CD1c-positive myeloid dendritic cell (primary cell): ENCODE measurements around the gene IFIT5.
A peak's percentile ranks its signal among the peaks of the same experiment; 100 is the strongest.
"Not testable (repeated sequence)": the region's sequence is repeated elsewhere in the genome, so short reads cannot be mapped to it uniquely, and the experiment has no call there.

Experiments
- DNase-seq: peaks from one replicate; pipeline ENCODE4 v3.0.0-alpha.2; 2016; ENCODE audit errors: extremely low spot score

Gene IFIT5, protein sequence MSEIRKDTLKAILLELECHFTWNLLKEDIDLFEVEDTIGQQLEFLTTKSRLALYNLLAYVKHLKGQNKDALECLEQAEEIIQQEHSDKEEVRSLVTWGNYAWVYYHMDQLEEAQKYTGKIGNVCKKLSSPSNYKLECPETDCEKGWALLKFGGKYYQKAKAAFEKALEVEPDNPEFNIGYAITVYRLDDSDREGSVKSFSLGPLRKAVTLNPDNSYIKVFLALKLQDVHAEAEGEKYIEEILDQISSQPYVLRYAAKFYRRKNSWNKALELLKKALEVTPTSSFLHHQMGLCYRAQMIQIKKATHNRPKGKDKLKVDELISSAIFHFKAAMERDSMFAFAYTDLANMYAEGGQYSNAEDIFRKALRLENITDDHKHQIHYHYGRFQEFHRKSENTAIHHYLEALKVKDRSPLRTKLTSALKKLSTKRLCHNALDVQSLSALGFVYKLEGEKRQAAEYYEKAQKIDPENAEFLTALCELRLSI

DNA sequence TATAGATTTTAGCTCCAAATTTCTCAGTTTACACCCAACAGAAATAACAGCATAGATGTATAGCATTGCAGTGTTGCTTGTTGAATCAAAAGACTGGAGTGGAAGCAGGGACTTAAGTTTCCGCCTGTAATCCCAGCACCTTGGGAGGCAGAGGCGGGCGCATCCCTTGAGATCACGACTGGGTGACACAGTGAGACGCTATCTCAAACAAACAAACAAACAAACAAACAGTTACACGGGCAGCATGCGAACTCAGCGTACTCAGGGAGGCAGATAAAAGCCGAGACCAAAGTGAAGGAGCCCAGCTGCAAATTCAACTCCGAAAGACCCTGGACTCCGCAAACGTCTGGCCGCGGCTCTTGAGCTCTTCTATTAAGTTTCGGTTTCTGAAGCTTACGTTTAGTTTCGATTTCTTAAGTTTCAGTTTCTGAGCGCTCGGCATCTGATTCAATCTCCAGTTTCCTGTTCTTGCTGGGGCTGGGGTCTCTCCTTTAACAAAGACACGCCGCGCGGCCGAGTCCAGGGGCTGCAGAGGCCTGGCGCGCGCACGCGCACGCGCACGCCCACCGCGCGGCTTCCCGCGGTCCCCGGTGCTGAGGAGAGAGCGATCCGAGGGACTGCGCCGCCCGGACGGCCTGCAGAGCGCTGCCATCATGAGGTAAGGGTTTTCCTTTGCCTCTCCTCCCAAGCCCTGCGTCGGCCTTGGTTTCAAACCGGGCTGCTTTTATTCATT is at the start of gene IFIT5:
Gene IFIT5 (plus strand): TSS at position 423 of the 733 bp plus-strand sequence. CDS start 231 bp downstream, at position 654.
- peak; percentile 78 for DNase-seq

DNA sequence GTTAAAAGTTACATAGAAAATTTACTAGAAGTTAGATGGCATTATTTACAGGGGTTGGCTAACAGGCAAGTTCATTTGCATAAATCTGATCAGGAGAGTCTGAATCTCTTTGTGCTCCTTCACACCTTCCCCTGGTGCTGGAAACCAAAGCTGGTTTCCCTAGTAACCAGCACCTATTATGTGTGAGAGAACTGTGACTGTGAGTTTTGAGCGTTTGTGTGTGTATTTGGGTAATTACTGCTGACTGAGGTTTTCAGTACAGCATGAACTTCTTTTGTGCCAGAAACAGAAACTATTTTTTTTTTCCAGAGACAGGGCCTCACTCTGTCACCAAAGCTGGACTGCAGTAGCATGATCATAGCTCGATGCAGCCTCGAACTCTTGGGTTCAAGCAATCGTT is 46.8 kb upstream of the IFIT5 start:
- DNase-seq: no peak

DNA sequence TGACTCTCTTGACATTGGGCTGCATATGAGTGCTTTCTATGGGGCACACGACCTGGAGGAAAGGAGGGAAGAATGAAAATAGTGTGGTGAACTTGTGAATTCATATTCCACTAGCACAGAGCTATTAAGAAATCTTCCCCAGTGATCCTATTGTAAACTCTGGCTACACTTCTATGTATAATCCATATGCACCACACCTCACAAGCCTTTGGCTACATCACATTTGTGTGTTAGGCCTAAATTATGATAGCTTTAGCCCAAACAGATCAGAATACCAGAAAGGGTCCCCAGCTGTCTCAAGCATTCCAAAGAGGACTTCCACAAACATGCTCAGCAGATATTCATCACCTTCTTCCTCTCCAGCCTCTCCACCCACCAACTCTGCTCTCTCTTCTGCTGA is 46.2 kb upstream of the IFIT5 start:
- no peak for DNase-seq

DNA sequence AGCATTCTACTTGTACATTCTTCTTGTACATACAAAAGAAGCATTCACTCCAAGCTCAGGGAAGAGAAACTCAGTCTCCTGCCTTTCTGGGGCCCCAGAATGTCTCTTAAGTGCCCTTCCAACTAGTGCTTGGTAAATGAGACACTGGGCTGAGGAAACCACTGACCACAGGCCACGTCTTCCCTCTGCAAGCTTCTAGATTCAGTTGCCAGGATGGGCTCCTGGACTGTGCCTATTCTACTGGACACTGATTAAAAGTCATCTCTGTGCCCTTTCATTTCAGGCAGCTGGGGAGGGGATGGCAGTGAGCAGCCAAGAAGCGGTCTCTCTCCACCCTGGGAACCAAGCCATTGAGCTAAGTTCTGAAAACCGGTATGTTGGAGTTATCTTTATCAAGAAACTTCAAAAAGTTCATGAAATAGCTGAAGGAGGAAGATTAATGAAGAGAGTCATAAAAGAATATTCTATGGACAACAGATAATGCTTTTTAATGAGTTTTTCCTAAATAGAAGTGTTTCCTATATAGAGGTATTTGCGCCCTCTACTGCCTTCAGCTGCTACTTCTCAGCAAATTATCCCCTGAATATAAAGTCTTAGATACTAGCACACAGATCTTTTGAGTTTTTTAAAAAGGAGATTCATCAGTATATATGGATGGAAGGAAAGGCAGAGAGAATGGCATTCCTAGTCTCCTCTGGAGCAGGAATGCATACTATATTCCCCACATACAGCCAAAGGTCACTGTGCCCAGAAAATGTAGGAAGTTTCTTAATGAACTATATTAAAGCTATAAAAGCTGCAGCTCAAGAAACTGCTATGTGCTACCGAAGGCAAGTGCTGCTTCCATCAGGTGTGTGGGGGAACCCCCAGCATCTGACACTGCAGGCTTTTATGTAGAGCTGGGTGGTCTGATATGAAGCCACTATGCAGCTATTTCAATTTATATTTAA is 44.9 kb upstream of the IFIT5 start:
- DNase-seq: peak; percentile 39

DNA sequence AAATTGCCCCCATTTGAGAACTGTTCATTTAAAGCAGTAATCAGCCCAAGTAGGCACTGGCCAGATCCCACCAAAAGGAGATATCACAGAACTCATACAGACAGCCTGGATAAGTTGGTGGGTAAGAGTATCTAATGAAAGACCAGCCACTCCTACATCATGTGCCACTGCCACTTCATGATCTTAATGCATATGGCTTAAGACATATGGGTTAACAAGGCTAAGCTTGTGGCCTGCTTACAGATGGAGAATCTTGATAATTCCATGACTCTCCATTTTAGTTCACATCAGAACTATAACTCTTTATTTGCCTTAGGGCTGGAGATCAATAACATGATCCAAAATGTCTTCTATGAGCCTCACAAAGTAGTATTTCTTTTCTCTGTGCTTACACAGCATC is 43.3 kb upstream of the IFIT5 start:
- no peak for DNase-seq

DNA sequence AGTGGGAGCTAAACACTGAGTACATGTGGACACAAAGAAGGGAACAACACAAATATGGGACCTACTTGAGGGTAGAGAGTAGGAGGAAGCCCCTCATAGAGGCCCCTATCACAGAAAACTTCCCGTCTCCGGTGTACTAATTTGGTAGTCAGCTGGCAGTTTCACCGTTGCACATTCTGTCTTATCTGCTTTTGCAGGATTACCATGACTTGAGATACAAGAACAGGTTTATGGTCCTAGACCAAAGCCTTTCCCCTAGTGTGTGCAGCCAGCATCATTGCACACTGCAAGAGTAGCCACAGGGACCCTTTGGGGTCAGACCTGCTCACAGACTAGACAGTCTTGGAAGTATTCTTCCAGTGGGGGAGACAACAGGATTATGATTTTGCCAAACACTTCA is 42.4 kb upstream of the IFIT5 start:
- no peak for DNase-seq

DNA sequence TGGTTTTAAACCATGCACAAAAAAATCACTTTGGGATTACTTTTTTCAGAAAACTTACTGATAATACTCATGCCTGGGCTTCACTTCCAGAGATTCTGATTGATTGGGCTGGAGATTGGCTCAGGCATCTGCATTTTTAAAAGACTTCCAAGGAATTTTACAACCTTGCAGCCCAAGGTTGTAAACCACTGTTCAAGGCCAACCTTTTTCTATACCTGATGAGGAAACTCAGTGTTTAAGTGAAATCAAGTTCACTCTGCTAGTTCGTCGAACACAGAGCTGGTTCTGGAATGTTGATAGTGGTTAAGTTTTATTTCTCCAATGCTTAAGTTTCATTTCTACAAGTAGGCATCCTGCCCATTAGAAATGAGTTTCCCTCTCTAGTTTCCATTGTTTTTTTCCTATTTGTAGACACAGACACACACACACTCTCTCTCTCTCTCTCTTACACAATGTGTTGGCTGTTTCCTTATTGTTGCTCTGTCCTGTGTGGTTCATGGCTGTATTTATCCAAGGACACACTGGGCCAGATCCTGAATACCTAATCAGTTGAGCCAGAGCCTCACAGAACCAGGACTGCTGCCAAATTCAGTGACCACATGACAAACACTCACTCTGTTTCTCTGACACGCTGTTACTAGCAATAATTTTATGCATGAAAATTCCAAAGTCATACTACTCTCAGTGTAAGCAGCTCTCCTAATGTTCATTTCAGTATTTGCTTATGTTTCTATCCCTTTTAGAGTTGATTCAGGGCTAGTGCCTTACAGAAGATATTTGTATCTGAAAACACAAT is 40.3 kb upstream of the IFIT5 start:
- DNase-seq: no peak

DNA sequence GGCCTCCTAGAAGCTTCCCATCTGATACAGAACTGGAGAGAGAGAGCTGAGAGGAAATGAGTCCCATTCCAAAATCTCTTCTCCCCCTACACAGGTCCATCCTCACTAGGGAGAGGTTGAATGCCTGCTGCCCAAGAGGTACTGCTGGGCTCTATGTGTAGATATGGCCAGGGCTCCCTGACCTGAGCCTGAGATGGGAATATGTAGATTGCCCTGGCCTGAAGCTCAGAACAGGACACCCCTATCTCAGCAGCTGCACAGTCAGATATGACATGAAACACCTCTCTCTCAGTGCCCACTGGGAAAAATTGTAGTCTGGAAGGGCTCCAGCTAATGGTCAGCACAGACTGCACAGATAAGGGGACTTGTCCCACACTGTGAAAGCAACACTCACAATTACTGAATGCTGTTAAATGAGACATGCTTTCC is 39.6 kb upstream of the IFIT5 start:
- no peak for DNase-seq

DNA sequence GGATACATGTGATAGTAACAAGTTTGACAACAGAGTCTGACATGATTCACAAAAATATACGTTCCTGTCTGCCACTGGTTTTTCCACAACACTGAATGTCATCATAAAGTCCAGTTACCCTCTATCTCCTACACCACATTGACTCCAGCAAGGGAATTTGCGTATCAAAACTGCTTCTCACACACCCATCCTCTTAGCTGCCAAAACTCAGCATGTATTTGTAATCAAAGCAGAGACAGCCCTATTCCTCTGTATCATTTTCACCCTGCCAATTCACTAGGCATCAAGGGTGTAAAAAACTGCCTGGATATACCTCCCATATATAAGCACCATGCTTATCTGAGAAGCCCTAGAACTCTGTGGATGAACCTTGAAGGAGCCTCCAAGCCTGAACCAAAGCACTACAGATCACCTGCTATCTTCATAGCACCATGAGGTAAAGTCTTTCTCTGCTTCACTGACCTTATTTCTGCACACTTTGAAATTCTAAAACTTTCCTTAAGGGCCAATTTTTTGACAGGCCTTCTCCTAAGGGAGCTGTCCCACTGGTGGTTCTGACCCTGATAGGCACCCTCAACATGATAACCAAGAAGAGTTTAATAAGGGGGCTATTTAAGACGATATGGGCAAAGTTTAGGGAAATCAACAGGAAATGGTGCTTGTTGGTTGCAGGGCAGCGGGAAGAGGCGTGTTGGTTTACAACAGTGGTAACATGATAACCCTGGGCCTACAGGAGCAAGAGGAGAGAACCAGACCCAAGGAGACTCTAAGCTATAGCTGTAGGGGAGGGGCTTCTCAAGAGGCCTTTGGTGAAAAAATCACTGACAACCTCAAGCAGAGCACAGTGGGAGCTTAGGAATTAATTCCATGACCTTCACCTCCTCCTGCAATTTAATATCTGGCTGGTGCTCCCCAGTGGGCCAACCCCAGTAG is 36.4 kb upstream of the IFIT5 start, which contains the start of gene IFIT1B:
Gene IFIT1B (plus strand): TSS at position 352 of the 933 bp plus-strand sequence. CDS start 80 bp downstream, at position 432.
- no peak for DNase-seq

DNA sequence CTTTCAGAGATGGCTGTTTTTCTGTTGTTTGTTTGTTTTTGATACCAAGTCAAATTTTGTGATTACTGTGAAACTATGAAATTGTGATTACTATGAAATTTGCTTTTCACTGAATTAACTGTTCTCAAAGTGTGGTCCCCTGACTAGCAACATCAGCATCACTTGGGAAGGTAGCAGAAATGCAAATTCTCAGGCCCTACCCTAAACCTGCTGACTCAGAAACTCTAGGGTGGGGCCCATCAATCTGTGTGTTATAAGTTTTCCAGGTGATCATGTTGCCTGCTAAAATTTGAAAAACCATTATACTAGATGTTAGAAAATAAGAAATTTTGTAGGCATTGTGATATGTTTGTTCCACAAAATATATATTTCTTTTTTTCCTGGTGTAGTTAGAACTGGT is 35.3 kb upstream of the IFIT5 start:
- no peak for DNase-seq

DNA sequence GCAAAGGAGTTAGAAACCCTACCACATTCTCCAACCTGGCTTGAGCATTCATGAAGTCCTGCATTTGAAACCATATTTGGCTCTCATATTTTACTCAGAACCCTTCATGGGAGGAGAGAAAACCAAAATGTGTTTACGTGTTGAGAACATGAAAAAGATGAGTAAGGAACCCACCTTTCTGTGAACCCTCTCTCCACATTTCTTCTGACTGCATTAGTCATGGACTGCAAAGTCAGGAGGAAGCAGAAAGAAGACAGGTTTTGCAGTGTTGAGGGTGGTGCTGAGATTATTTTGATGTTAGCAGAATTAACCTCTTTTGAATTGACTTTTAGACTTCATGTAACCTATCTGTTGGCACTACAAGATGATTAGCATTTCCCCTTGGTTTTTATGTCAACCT is 31.6 kb upstream of the IFIT5 start:
- no peak for DNase-seq

DNA sequence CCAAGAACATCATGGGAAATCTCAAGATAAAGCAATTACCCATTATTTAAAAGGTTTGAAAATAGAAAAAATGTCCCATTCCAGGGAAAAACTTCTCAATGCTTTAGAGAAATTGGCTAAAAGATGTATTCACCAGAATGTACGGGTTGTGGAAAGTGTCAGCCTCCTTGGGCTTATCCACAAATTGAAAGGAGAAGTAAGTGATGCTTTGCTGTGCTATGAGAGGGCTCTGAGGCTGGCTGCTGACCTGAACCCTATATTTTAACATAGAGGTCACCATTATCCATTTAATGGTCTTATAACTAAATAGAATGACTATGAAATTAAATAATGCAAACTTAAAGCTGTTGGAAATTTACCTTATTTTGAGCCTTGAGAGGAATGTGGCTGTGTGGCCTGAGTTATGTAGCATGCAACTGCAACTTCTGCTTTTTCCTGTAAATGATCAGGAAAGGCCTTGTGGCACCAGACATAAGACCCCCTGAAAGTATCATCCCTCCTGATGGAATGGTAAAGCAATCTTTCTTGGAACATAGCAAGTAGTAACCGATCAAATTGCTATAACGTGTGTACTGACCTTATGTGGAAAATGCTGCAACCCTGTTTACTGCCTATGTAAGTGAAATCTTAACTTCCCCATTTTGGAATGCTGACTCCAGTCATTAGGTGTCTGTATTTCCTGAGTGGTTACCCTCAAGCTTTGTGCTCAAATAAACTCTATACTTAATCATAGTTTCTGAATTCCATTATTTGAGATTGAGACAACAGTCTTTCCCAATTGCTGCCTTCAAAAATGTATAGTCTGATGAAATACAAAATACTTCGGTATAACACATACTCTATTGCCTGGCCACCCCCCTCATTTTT is 29.7 kb upstream of the IFIT5 start:
- DNase-seq: peak; percentile 75

DNA sequence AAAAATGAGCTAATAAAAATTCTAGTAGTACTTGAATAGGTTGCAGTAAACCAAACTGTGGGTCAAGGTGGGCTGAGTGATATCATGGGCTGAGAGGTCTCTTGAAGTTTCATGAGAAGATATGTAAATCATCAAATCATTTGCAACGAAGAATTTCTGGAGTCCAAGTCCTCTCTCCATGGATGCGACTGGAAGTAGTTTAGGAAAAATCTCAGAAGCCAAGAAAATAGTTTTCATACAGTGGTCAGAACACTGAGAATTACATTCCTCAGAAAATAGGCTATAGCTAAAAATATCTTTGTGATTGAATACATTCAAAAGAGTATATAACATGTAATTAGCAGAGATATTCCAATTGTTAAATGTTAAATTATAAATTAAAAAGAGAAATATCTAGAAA is 25.6 kb upstream of the IFIT5 start:
- DNase-seq: no peak

DNA sequence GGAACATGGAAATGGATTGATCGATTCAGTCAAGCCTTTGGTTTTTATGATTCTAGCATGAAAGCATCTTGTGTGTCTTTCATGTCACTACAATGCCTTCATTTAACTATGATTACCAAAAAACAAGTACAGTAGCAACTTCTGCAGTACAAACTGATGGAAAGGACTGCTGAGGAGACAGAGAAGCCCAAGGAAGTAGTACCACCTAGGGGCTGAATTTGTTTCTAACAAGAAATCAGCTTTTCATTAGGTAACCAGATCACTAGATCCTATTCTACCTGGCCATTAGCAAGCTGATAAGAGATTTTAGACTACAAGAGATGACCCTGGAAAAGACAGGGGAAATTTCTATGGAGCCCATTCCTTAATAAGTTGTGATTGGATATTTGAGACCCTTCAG is 25.1 kb upstream of the IFIT5 start:
- peak; percentile 11 for DNase-seq

DNA sequence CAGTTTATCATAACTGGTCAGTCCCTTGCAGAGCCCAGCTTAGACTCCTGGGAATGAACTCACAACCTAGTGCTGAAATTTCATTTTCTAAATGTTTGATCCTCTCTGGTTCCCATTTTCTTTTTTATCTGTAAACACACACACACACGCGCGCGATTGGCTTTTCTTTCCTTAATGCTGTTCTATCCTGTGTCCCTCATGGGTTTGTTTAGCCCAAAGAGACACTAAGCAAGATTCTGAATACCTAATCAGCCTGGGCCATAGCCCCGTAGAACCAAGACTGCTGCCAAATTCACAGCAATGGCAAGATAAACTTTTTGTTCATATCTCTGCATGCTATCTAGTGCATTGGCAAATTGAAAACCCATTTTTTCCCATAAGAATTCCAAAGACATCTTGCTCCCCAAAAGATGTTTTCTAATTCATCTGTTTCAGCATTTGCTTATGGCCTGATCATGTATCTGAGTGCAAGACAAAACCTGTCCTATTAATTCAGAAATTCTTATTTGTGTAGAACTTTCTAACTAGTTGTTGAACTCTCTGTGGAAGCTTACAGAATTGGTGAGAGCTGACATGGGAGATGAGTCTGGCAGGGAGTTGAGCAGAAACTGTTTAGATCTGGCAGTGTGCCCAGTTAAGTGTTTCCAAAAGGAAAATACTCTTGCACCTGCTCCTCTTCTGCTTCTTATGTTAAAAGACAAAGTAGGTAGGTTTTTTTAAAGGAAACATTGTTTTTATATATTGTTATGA is 23.7 kb upstream of the IFIT5 start:
- DNase-seq: no peak

DNA sequence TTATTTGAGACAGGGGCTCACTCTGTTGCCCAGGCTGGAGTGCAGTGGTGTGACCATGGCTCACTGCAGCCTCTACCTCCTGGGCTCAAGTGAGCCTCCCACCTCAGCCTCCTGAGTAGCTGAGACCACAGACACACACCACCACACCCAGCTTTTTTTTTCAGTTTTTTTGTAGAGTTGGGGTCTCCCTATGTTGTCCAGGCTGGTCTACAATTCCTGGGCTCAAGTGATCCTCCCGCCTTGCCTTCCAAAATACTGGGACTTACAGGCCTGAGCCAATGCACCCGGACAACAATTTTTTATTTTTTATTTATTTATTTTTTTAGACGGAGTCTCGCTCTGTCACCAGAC is 23.2 kb upstream of the IFIT5 start:
- DNase-seq: not testable (repeated sequence)

DNA sequence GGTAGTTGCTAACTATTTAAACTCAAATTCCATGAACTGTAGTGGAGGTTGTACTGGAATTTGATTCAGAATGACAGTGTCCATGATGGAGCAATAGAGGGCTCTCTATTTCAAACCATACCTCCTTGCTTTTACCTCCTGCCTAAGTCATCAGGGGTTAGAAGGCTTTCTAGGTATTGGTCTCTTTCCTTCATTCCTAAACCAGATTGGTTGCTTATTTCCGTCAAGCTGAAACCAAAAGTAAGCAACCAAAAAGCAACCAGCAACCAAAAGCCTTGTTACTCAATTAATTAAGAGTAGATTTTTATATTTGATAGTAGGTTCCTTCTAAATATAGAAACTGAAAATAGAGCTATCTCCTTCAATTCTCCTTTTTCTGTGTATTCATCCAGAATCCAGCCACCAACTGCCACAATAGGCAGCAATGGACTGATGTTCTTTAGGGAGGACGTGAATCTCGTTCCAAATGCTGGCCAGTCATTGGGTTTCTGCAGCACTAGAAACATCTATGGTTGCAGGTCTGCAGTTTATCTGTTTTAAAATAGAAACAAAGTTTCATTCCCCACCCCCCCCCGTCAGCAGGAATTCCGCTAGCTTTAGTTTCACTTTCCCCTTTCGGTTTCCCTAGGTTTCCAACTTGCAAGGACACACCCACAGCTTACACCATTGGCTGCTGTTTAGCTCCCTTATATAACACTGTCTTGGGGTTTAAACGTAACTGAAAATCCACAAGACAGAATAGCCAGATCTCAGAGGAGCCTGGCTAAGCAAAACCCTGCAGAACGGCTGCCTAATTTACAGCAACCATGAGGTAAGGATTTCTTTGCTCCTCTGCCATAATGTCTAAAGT is 22.2 kb upstream of the IFIT5 start, which contains the start of gene IFIT1:
Gene IFIT1 (plus strand): TSS at position 717 of the 850 bp plus-strand sequence. CDS start 90 bp downstream, at position 807.
- peak; percentile 69 for DNase-seq
